CD4-positive, alpha-beta T cell (primary cell): ENCODE data around the gene TENM4. TPM values are rescaled to one million over a fixed set of nuclear protein-coding genes. Genes with fewer than 3 reads are reported as not detected.

Source experiments
- ATAC-seq: fragments of 200-7000 bp; cut with Tn5 transposase; one replicate; pipeline ENCODE4 v1.10.0; 2022; ENCODE audit warnings: mild to moderate bottlenecking; ENCODE audit not compliant: poor library complexity
- CTCF ChIA-PET: fragments of 350-600 bp; sonication (Branson Sonifier 250); formaldehyde crosslinking; loops from one replicate; lab custom pipeline; 2021; ENCODE audit warnings: antibody characterized with exemption, inconsistent platforms; lab: Charles Lee
- POLR2A ChIA-PET: fragments of 350-600 bp; sonication (Branson Sonifier 250); formaldehyde crosslinking; loops from one replicate; lab custom pipeline; 2021; ENCODE audit warnings: antibody characterized with exemption, inconsistent platforms; lab: Charles Lee
- DNase-seq, 14 experiments: peaks; one replicate each; pipeline ENCODE4 v3.0.0-alpha.2; 2013 to 2020; ENCODE audit warnings: mixed read lengths in 2 of 14
- H3K27ac ChIP-seq, 2 donors: one replicate each; pipeline versions ENCODE4 v1.5.1 to v1.7.0; 2013; ENCODE audit warnings: low read length in 2 of 2, low read depth in 1 of 2, mild to moderate bottlenecking in 1 of 2
- H3K27me3 ChIP-seq, 2 experiments: 1 replicate in 1 of 2; 2 replicates in 1 of 2; pipeline versions ENCODE4 v1.6.1 to v1.7.0; 2013; ENCODE audit warnings: low read length in 2 of 2, control low read depth in 1 of 2, mild to moderate bottlenecking in 1 of 2, moderate library complexity in 1 of 2; ENCODE audit not compliant: insufficient read depth in 2 of 2, control insufficient read depth in 1 of 2
- H3K36me3 ChIP-seq: one replicate; pipeline ENCODE4 v1.6.1; 2013; ENCODE audit warnings: low read length, control low read depth; ENCODE audit not compliant: insufficient read depth
- H3K4me1 ChIP-seq: one replicate; pipeline ENCODE4 v1.6.1; 2013; ENCODE audit warnings: low read length, control low read depth; ENCODE audit not compliant: insufficient read depth
- H3K4me3 ChIP-seq: one replicate; pipeline ENCODE4 v1.5.1; 2013; ENCODE audit warnings: mild to moderate bottlenecking, low read length, moderate library complexity
- H3K9me3 ChIP-seq, 2 experiments: 1 replicate in 1 of 2; 2 replicates in 1 of 2; pipeline versions ENCODE4 v1.6.1 to v1.7.0; 2013; ENCODE audit warnings: low read length in 2 of 2, mild to moderate bottlenecking in 2 of 2, control low read depth in 1 of 2, moderate library complexity in 1 of 2; ENCODE audit not compliant: control insufficient read depth in 1 of 2, insufficient read depth in 1 of 2
- H3K27ac Mint-ChIP-seq: one replicate; pipeline ENCODE4 v1.8.0; 2020; ENCODE audit warnings: mixed read lengths
- H3K27me3 Mint-ChIP-seq: one replicate; pipeline ENCODE4 v1.8.0; 2021; ENCODE audit warnings: mixed read lengths
- H3K36me3 Mint-ChIP-seq: one replicate; pipeline ENCODE4 v1.8.0; 2021; ENCODE audit warnings: low read depth, mixed read lengths
- H3K4me1 Mint-ChIP-seq: one replicate; pipeline ENCODE4 v1.8.0; 2021; ENCODE audit warnings: low read depth, mixed read lengths
- H3K4me3 Mint-ChIP-seq: one replicate; pipeline ENCODE4 v1.8.0; 2020; ENCODE audit warnings: mild to moderate bottlenecking, mixed read lengths
- H3K9me3 Mint-ChIP-seq: one replicate; pipeline ENCODE4 v1.8.0; 2020; ENCODE audit warnings: mixed read lengths
- intact Hi-C, 2 experiments: fragments of 100-400 bp; cut with DNase I in 1 of 2; cut with micrococcal nuclease in 1 of 2; formaldehyde crosslinking; loops; one replicate each; pipeline versions ENCODE4 v1.15.1 to v1.9.0; 2023 to 2025; cut with DNase I, micrococcal nuclease
- total RNA-seq, 174 experiments: library from RNA in 2 of 174; stranded (reverse) in 2 of 174; gene quantifications; one replicate each; pipeline ENCODE4 v1.2.3 and lab custom pipeline; 2021 to 2026
- TF ChIP-seq, protein P1 (sequence below): fragments of 200-600 bp; IDR thresholded peaks from one replicate; pipeline ENCODE4 v1.8.0; 2022; ENCODE audit warnings: antibody characterized with exemption, mild to moderate bottlenecking

Gene TENM4
- total RNA-seq, 2 experiments from 2014 or later = 0.22 to 0.31 TPM

DNA sequence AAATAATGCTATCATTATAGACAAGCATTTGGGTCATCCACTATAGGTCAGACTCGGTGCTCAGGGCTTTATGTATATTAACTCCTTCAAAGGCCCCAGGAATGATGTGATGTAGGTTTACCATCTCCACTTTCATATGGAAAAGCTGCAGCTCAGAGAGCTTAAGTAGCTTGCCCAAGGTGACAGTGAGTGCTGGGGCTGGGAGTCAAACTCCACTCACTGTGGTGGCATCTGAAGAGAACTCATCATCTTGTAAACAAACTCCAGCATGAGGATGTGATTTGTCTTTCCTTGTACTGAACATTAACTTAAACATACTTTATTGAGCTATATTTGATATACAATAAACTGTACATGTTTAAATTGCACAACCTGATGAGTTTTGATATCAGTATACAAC, 25.4 kb downstream of the TENM4 start:
- no peak for ATAC-seq
- Histone ChIP-seq H3K4me1 (no peaks in the 10 kb centered on the region), H3K9me3 (peaks cover 0 to 9% of the 10 kb centered on the region in 2 experiments), H3K27me3 (no peaks in the 10 kb centered on the region), H3K27ac (no peak overlapping the region), H3K4me3 (no peak overlapping the region), H3K36me3 (no peaks in the 10 kb centered on the region)
- Mint-ChIP-seq H3K4me1 (no peaks in the 10 kb centered on the region), H3K27ac (no peak overlapping the region), H3K27me3 (peaks cover under 1% of the 10 kb centered on the region), H3K4me3 (no peak overlapping the region), H3K9me3 (peaks cover 3% of the 10 kb centered on the region), H3K36me3 (no peaks in the 10 kb centered on the region)
- intact Hi-C loops = no loop called here
- no peak for DNase-seq
- TF ChIP-seq, protein P1, sequence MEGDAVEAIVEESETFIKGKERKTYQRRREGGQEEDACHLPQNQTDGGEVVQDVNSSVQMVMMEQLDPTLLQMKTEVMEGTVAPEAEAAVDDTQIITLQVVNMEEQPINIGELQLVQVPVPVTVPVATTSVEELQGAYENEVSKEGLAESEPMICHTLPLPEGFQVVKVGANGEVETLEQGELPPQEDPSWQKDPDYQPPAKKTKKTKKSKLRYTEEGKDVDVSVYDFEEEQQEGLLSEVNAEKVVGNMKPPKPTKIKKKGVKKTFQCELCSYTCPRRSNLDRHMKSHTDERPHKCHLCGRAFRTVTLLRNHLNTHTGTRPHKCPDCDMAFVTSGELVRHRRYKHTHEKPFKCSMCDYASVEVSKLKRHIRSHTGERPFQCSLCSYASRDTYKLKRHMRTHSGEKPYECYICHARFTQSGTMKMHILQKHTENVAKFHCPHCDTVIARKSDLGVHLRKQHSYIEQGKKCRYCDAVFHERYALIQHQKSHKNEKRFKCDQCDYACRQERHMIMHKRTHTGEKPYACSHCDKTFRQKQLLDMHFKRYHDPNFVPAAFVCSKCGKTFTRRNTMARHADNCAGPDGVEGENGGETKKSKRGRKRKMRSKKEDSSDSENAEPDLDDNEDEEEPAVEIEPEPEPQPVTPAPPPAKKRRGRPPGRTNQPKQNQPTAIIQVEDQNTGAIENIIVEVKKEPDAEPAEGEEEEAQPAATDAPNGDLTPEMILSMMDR = no peak
- ChIA-PET POLR2A (no interaction called here), CTCF (no interaction called here)

DNA sequence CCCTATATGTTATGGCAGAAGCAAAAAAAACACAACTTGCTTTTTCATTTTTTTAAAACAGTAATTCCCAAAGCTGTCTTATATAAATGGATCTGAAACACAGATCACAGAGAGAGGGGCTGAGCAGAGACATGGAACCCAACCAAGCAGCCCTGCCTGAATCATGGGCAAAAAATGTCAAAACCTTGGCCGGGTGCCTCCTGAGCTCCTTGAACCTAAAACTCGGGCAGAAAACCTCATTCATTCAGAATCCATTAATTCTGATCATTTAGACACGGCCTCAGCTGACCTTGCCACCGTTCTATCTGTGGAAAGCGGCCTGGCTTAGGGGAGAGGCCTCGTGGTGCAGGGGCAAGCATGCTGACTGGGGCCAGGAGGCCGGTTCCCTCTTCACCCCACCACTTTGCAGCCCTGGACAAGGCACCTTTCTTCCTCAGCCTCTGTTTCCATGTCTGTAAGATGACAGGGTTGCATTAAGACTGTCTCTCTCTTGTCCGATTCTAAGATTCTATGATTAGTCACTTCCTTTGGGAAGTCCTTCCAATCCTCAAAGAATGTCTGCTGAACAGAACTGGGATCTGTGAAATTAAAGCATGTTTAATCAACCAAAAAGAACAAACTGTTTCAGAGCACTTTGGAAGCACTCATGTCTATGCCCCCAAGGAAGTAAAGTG, 26.0 kb downstream of the TENM4 start:
- Histone ChIP-seq H3K4me3 (no peak overlapping the region), H3K9me3 (peaks cover 0 to 9% of the 10 kb centered on the region in 2 experiments), H3K4me1 (no peaks in the 10 kb centered on the region), H3K27ac (no peak overlapping the region), H3K36me3 (no peaks in the 10 kb centered on the region), H3K27me3 (no peaks in the 10 kb centered on the region)
- intact Hi-C loops = no loop called here
- Mint-ChIP-seq H3K27ac (no peak overlapping the region), H3K4me1 (no peaks in the 10 kb centered on the region), H3K36me3 (no peaks in the 10 kb centered on the region), H3K27me3 (peaks cover 6% of the 10 kb centered on the region), H3K4me3 (no peak overlapping the region), H3K9me3 (peaks cover 3% of the 10 kb centered on the region)
- DNase-seq = no peak
- TF ChIP-seq, protein P1 = no peak
- ChIA-PET POLR2A (no interaction called here), CTCF (no interaction called here)
- ATAC-seq = no peak

DNA sequence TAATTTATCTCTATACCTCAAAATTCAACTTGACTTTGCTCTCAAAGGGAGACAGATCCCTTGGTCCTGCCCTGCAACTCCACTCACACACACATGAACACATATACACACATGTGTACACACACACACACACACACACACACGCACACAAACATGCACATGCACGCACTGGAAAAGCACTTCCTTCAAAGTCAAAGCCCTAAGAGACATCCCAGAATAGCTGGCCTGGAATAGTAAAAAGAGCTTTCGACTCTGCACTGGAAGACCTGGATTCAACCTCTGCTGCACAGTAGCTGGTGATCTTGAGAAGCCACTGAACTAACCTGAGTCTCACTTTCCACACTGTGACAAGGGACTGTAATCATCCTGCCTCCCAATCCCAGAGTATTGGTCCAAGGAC, 26.8 kb downstream of the TENM4 start:
- ChIA-PET POLR2A (no interaction called here), CTCF (no interaction called here)
- Mint-ChIP-seq H3K9me3 (peaks cover 3% of the 10 kb centered on the region), H3K27me3 (peaks cover 6% of the 10 kb centered on the region), H3K4me1 (no peaks in the 10 kb centered on the region), H3K36me3 (no peaks in the 10 kb centered on the region), H3K4me3 (no peak overlapping the region), H3K27ac (no peak overlapping the region)
- H3K4me3 ChIP-seq = no peak overlapping the region
- no peaks in the 10 kb centered on the region for H3K27me3 ChIP-seq
- H3K36me3 ChIP-seq = no peaks in the 10 kb centered on the region
- ATAC-seq (no peak), DNase-seq (no peak)
- peaks cover 0 to 9% of the 10 kb centered on the region in 2 experiments for H3K9me3 ChIP-seq
- H3K27ac ChIP-seq = no peak overlapping the region
- TF ChIP-seq, protein P1 = no peak
- no peaks in the 10 kb centered on the region for H3K4me1 ChIP-seq
- intact Hi-C loops = no loop called here
